Natural killer cell (primary cell): ENCODE data around the gene ELFN1. TPM values are rescaled to one million over a fixed set of nuclear protein-coding genes. Genes with fewer than 3 reads are reported as not detected.

Experiments used
- ATAC-seq, 3 donors: fragments of 150-1000 bp in 2 of 3; fragments of 200-7000 bp in 1 of 3; cut with Tn5 transposase; 1 replicate in 1 of 3; 2 replicates in 2 of 3; pipeline ENCODE4 v1.10.0; 2021; ENCODE audit warnings: mild to moderate bottlenecking in 2 of 3, moderate library complexity in 2 of 3
- DNase-seq, 2 donors: peaks; one replicate each; pipeline versions ENCODE4 v3.0.0 to v3.0.0-alpha.2; 2013 to 2021; ENCODE audit warnings: mixed read lengths in 1 of 2
- H3K27ac ChIP-seq: one replicate; pipeline ENCODE4 v1.5.1; 2013; ENCODE audit warnings: mild to moderate bottlenecking, low read length
- H3K27me3 ChIP-seq: one replicate; pipeline ENCODE4 v1.6.1; 2013; ENCODE audit warnings: low read length; ENCODE audit not compliant: control insufficient read depth, insufficient read depth
- H3K36me3 ChIP-seq: one replicate; pipeline ENCODE4 v1.6.1; 2013; ENCODE audit warnings: low read length; ENCODE audit not compliant: control insufficient read depth, insufficient read depth
- H3K4me1 ChIP-seq: one replicate; pipeline ENCODE4 v1.6.1; 2013; ENCODE audit warnings: low read length; ENCODE audit not compliant: control insufficient read depth, insufficient read depth
- H3K4me3 ChIP-seq: one replicate; pipeline ENCODE4 v1.5.1; 2013; ENCODE audit warnings: low read length
- H3K9me3 ChIP-seq: one replicate; pipeline ENCODE4 v1.6.1; 2013; ENCODE audit warnings: low read length; ENCODE audit not compliant: control insufficient read depth, insufficient read depth
- H3K27ac Mint-ChIP-seq, 2 donors: one replicate each; pipeline ENCODE4 v1.8.0; 2022; ENCODE audit warnings: mild to moderate bottlenecking in 2 of 2, mixed read lengths in 2 of 2, moderate library complexity in 1 of 2
- H3K27me3 Mint-ChIP-seq, 2 donors: one replicate each; pipeline ENCODE4 v1.8.0; 2022; ENCODE audit warnings: low read depth in 2 of 2, mixed read lengths in 2 of 2
- H3K36me3 Mint-ChIP-seq: one replicate; pipeline ENCODE4 v1.8.0; 2022; ENCODE audit warnings: mixed read lengths
- H3K4me1 Mint-ChIP-seq, 2 donors: one replicate each; pipeline ENCODE4 v1.8.0; 2022; ENCODE audit warnings: mixed read lengths in 2 of 2
- H3K4me3 Mint-ChIP-seq: one replicate; pipeline ENCODE4 v1.8.0; 2022; ENCODE audit warnings: mild to moderate bottlenecking, moderate library complexity, mixed read lengths
- H3K9me3 Mint-ChIP-seq, 2 donors: one replicate each; pipeline ENCODE4 v1.8.0; 2022; ENCODE audit warnings: mixed read lengths in 2 of 2
- WGBS: methylation state at CpG from one replicate; pipeline ENCODE4 v1.1.7; 2013; ENCODE audit warnings: missing lambda C conversion rate; ENCODE audit not compliant: insufficient coverage; 5-methylcytosine and 5-hydroxymethylcytosine counted together
- intact Hi-C: fragments of 100-400 bp; cut with micrococcal nuclease; formaldehyde crosslinking; loops from one replicate; pipeline ENCODE4 v1.14.2; 2022
- total RNA-seq, 4 donors: library from RNA; stranded (reverse); fragments of 120-200 nt in 1 of 4; gene quantifications; one replicate each; pipeline versions ENCODE4 v1.2.3 to v1.2.4, GENCODE V29; 2013 to 2022
- TF ChIP-seq, protein P1 (sequence below): fragments of 200-600 bp; IDR thresholded peaks from one replicate; pipeline ENCODE4 v1.8.0; 2022; ENCODE audit warnings: antibody characterized with exemption

Gene ELFN1
- total RNA-seq, 3 donors from 2014 or later (not counting 1 experiment from before 2014, with no cell fraction given), result 0.30 to 0.45 TPM; not detected in 1

DNA sequence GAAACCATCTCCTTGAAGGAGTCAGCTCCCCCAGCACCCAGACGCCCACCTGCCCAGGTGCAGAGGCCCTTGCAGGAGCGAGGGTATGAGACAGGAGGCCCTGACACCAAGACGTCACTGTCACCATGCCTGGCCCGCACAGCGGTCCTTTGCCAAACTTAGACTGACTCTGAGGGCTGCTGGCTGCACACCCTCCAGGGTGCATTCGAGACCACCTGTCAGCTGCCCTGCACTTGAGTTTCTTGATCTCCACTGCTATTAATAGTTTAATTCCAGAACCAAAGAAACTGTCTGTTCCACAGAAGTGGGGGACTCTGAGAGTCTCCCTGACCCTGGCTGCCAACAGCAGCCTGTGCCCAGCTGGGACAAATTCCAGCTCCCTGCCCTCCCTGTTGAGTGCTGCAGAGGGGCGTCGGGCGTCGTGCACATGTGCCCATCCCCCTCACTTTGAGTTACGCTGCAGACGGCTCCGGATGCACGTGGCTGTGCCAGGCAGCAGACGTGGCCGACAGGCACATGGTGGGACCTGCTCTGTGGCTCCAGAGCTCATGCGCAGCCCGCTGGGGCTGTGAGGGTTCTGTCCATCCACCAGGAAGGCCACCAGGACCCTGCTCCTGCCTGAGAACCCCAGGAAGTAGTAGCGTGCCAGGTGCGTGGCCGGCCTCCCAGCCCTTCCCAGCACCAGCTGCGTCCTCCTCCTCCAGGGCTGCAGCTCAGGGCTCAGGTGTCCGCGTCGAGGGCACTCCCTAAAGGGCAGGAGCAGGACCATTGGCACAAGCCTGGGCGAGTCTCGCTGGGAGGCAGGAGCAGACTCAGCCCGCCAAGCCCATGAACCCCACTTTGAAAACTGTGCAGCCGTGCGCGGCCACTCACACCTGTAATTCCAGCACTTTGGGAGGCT lies 24.8 kb downstream of the ELFN1 start:
- H3K27ac Mint-ChIP-seq, result no peak overlapping the region
- WGBS, result 86% methylated on average over 31 of the region's 31 CpGs
- no peak overlapping the region for H3K27ac ChIP-seq
- H3K4me1 ChIP-seq, result no peaks in the 10 kb centered on the region
- DNase-seq (no peak), ATAC-seq (no peak)
- intact Hi-C loops, result no loop called here
- H3K4me3 Mint-ChIP-seq, result no peak overlapping the region
- H3K4me1 Mint-ChIP-seq, result no peaks in the 10 kb centered on the region
- H3K9me3 ChIP-seq, result no peaks in the 10 kb centered on the region
- no peaks in the 10 kb centered on the region for H3K36me3 ChIP-seq
- H3K4me3 ChIP-seq, result no peak overlapping the region
- TF ChIP-seq, protein P1, sequence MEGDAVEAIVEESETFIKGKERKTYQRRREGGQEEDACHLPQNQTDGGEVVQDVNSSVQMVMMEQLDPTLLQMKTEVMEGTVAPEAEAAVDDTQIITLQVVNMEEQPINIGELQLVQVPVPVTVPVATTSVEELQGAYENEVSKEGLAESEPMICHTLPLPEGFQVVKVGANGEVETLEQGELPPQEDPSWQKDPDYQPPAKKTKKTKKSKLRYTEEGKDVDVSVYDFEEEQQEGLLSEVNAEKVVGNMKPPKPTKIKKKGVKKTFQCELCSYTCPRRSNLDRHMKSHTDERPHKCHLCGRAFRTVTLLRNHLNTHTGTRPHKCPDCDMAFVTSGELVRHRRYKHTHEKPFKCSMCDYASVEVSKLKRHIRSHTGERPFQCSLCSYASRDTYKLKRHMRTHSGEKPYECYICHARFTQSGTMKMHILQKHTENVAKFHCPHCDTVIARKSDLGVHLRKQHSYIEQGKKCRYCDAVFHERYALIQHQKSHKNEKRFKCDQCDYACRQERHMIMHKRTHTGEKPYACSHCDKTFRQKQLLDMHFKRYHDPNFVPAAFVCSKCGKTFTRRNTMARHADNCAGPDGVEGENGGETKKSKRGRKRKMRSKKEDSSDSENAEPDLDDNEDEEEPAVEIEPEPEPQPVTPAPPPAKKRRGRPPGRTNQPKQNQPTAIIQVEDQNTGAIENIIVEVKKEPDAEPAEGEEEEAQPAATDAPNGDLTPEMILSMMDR, result no peak
- peaks cover 0 to 12% of the 10 kb centered on the region in 2 donors for H3K27me3 Mint-ChIP-seq
- peaks cover 0 to 4% of the 10 kb centered on the region in 2 donors for H3K9me3 Mint-ChIP-seq
- no peaks in the 10 kb centered on the region for H3K36me3 Mint-ChIP-seq
- no peaks in the 10 kb centered on the region for H3K27me3 ChIP-seq

DNA sequence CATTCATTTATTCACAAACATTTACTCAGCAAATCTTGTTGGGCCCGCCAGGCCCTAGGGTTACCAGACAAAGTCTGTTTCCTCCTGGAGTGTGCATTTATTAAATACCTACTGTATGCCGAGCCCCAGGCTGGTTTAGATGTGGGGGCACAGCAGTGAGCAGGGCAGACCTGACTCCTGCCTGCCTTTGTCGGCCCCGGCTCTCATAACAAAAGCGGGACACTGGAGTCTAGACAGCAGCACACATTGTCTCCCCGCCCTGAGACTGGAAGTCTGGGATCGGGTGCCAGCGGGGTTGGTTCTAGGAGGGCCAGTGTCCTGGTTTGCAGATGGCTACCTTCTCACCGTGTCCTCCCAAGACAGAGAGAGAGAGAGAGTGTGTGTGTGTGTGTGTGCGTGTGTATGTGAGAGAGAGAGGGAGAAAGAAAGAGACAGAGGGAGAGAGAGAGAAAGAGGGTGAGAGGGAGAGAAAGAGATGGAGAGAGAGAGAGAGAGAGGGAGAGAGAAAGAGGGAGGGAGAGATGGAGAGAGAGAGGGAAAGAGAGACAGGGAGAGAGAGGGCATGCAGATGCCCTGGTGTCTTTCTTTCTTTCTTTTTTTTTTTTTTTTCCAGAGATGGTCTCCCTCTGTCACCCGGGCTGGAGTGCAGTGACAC lies 25.9 kb downstream of the ELFN1 start:
- peaks cover 0 to 12% of the 10 kb centered on the region in 2 donors for H3K27me3 Mint-ChIP-seq
- Histone ChIP-seq H3K36me3 (no peaks in the 10 kb centered on the region), H3K4me3 (no peak overlapping the region), H3K9me3 (no peaks in the 10 kb centered on the region), H3K27me3 (no peaks in the 10 kb centered on the region), H3K27ac (no peak overlapping the region), H3K4me1 (no peaks in the 10 kb centered on the region)
- intact Hi-C loops, result no loop called here
- no peak overlapping the region for H3K27ac Mint-ChIP-seq
- 82% methylated on average over 11 of the region's 11 CpGs for WGBS
- H3K4me3 Mint-ChIP-seq, result no peak overlapping the region
- TF ChIP-seq, protein P1, result no peak
- no peaks in the 10 kb centered on the region for H3K4me1 Mint-ChIP-seq
- ATAC-seq (no peak), DNase-seq (no peak)
- no peaks in the 10 kb centered on the region for H3K9me3 Mint-ChIP-seq
- no peaks in the 10 kb centered on the region for H3K36me3 Mint-ChIP-seq

DNA sequence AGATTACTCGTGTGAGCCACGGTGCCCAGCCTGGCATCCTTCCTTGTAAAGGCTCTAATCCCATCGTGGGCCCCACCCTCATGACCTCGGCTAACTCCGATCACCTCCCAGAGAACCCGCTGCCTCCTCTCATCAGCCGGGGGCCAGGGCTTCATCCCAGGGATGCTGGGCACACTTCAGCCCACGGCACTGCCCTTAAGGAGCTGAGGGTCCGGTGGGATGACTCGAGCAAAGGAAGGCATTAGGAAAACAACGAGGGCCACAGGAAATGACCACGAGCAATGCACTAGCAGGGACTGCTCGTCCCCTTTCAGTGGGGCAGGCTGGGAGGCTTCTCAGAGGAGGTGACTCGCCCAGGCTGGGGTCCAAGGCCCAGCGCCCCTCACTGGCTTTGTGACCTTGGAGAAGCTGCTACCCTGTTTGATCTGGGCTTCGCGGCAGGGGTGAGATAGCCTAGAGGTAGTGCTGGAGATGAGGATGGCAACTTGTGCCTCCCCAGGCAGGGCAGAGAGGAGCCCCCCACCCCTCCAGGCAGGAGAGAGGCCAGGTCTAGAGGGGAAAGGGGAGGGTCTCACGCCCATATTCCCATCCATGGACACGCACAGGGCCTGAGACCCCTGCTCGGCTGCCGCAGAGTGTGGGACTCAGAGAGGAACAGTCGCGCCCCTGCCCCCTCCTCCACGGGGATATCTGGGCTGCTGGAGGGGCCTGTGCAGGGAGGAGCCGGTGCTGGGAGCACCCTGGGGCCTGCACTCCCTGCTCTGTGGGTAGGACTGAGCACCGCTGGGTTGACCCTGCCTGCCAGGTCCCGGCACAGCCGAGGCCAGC lies 26.8 kb downstream of the ELFN1 start:
- DNase-seq (no peak), ATAC-seq (no peak)
- Histone ChIP-seq H3K36me3 (no peaks in the 10 kb centered on the region), H3K27ac (no peak overlapping the region), H3K4me3 (no peak overlapping the region), H3K27me3 (no peaks in the 10 kb centered on the region), H3K9me3 (no peaks in the 10 kb centered on the region), H3K4me1 (no peaks in the 10 kb centered on the region)
- H3K27ac Mint-ChIP-seq, result no peak overlapping the region
- no peaks in the 10 kb centered on the region for H3K9me3 Mint-ChIP-seq
- intact Hi-C loops, result no loop called here
- H3K4me3 Mint-ChIP-seq, result no peak overlapping the region
- WGBS, result 81% methylated on average over 27 of the region's 28 CpGs
- H3K36me3 Mint-ChIP-seq, result no peaks in the 10 kb centered on the region
- H3K27me3 Mint-ChIP-seq, result peaks cover 0 to 12% of the 10 kb centered on the region in 2 donors
- TF ChIP-seq, protein P1, result no peak
- no peaks in the 10 kb centered on the region for H3K4me1 Mint-ChIP-seq
